HG03521 (cell line): ENCODE results near the gene IL1RAP.

Experiments used
- ATAC-seq: cut with Tn5 transposase; IDR thresholded peaks from one replicate; pipeline ENCODE4 v1.9.1; 2021; ENCODE audit warnings: mild to moderate bottlenecking, moderate library complexity; ENCODE audit not compliant: unreplicated experiment

IL1RAP gene

GRCh38 chr3:190607021-190607420 is 93.1 kb downstream of the IL1RAP start:
- ATAC-seq = no peak

GRCh38 chr3:190608850-190609589 is 95.1 kb downstream of the IL1RAP start:
- ATAC-seq = no peak

DNA sequence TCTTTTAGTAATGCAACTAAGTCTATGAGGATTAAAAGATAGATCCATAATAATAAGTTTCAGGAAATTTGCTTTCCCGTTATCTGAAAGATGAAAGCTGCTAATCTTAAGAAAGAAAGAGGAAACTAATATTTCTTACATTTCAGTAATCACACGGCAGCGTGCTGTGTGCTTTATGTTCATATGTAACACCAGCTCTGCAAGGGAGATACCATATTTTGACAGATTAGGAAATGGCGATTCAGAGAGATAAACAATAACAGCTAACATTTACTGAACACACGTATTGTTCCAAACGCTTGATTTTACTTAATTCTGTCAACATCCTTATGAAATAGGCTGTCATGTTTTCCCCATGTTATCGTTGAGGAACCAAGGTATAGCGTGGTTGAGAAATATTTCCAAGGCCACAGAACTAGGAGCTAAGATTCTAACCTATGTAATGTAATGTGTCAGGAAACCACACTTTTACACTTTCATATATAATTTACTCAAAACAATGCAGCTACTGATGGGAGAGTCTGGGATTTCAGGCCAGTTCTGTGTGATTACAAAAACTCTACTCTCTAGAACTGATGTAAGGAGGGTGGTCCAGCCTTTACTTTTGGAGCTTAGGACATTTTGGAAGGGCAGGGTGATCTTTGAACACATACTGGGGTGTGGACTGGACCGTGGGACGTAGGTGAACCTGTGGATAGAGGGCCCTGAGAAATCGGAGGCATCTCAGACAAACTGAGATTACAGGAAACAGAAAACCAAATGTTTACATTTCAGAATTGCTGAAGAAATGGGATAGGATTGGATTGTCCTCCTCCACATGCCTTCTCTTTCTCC is 100.6 kb downstream of the IL1RAP start:
- ATAC-seq = no peak

GRCh38 chr3:190615060-190615384 is 101.1 kb downstream of the IL1RAP start:
- no peak for ATAC-seq

DNA sequence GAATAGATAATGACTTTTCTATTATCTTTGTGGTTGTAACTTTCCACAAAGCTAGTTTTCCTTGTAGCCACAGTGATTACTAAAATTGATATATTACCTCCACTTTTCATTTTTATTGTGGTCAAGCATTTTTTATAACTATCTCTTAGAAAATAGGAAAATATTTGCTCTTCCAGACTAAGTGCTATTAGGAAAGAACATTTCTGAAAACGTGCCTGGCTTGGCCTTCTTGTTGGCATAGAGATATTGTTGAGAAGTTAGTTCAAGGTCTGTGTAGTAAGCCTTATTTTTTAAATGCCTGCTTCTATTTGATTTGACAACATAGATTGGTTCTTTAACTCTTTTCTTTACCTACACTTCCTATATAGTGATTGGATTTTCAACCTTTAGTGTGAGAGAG is 101.7 kb downstream of the IL1RAP start:
- ATAC-seq = no peak

GRCh38 chr3:190616637-190617036 is 102.8 kb downstream of the IL1RAP start:
- ATAC-seq = no peak

DNA sequence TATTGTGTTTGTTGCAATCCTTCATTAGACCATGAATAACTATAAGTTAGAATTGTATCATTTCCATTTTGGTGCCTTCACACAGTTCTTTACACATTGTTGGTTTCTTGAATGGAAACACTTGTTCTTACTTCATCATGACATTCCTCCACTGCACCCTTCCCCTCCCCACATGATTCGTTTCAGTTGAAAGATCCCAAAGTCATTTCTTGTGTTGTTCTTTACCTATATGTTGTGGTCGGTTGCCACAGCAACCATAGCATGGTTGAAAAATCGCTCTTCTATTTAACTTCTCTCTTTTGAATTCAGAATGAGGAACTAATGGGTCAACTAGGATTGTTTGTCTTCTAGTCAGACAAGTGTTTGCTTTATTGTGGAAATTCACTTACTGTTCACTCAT is 103.3 kb downstream of the IL1RAP start:
- peak; percentile 85 for ATAC-seq

DNA sequence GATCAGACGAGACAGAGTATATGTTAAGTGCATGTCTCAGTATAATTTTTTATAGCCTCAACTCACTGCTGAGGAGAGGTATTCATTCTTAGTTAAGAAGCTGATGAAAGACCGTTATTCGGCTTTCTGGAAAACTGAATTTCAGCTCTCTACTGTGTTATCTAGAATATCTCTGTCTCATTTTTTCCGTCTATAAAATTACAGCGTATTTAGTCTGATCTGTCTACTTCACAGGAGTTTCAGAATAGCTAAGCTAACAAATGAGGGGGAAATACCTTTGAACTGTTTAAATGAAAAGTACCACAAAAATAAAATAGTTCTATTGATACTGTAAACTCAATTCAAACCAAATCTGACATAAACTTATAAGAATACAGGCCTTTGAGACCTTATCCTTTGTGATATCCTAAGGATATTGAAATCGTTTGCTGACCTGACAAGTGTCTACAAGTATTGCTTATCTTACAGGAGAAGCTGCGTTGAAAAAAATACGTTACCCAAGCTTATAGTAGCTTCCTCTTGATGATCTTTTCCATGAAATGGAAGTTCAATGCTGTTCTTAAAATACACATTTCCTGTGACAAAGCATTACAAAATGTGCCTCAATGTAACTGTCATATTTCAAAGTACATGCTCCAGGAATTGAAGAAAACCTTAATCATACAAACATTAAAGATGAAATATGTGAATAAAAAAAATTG is 104.6 kb downstream of the IL1RAP start:
- no peak for ATAC-seq

GRCh38 chr3:190619353-190619752 is 105.5 kb downstream of the IL1RAP start:
- no peak for ATAC-seq

- ATAC-seq = no peak
These were observed 105.9 kb downstream of the IL1RAP start for GRCh38 chr3:190619761-190620160.

DNA sequence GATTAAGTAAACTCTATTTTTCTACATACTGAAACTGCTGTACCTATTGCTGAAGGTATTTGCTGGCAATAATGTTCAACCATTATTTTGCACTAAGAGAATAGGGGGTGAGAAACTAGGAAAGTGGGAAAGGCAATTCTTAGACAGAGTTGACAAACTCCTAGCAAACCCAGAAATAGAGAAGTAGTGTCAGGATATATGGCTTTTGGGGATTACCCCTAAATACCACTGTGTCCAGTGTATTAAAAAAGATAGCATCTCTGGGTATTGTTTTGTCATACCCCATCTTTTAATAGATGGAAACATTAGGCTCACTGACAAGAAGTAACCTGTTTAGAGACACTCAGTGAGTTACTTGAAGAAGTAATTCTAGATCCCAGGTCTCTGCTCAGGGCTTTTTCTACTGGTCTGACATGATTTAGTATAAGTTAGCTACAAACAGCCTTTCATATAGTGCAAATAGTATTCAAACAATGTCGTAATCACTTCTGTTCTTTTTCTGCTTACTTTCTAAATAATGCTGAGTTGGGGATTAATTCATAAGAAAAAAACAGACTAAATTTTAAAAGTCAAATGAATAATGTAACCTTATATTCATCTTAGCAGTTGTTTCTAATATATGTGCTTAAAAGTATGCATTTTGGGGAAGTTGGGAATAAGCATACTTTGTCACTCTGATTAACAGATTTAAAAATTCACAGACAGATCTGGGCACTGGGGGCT is 107.2 kb downstream of the IL1RAP start:
- ATAC-seq = no peak

DNA sequence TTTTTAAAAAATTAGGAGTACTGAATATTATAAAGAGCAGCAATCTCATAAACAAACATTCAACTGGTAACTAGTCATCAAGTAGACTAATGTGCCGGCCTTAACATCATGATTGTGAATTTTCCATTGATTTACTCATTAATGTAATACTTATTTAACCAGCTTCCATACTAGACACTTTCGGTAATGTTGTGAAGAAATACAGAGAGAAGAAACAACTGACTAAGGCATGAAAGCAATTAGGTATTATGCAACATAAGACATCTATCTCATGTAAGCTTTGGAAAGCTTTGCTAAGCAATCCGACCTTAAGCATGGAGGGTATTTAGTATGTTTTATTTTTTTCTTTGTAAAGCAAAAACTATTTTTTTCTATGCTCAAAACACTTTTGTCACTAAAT is 108.0 kb downstream of the IL1RAP start:
- ATAC-seq = no peak

- ATAC-seq = no peak
These were observed 110.4 kb downstream of the IL1RAP start for GRCh38 chr3:190624282-190624681.

- no peak for ATAC-seq
These were observed 113.2 kb downstream of the IL1RAP start for GRCh38 chr3:190626951-190627620.

DNA sequence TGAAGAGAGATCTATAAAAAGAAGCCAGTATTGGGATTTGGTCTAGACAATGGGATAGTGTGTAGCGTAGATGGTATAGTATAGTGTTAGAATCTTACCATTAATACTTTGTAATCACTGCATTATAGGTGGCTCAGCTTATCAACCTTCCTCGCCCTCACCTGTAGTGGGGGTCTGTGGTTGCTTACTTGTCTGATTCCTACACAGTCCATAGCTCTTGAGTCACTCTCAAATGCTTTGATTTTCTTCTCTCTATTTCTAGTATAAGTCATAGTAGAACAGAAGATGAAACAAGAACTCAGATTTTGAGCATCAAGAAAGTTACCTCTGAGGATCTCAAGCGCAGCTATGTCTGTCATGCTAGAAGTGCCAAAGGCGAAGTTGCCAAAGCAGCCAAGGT is 115.2 kb downstream of the IL1RAP start:
- ATAC-seq = no peak

DNA sequence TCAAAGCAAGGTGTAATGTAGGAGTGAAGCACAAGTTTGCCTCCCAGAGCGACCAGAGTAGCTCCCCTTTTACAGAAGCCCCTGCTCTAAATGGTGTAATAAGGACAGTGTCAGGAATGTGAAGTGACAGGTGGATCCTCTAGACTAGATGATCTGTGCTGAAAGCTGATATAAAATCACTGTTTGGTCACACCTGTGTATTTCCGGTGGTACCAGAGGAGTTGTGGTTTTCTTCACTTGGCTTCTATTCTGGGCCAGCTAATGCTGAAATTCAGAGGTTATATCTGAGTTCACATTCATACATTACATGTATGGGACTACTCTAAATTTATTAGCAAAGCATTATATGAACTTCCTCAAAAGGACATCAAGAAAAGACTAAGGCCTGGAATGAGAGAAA is 117.4 kb downstream of the IL1RAP start:
- no peak for ATAC-seq

DNA sequence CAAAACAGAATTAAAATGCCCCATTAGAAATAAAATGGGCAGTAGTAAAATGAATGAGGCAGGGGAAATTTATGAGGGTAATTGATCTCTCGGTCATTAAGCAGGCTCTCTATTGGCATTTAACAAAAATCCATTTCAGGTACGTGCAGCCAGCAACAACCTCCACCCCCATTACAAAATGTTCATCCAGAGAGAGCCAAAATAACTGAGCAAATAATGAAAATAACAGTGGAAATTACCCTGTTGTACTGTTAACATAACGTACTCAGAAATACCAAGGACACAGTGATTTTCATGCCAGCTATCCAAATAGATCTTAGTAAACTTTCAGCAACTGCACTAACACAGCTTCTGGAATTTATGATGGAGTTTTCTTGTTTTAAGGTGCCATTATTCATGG is 127.7 kb downstream of the IL1RAP start:
- ATAC-seq = no peak

DNA sequence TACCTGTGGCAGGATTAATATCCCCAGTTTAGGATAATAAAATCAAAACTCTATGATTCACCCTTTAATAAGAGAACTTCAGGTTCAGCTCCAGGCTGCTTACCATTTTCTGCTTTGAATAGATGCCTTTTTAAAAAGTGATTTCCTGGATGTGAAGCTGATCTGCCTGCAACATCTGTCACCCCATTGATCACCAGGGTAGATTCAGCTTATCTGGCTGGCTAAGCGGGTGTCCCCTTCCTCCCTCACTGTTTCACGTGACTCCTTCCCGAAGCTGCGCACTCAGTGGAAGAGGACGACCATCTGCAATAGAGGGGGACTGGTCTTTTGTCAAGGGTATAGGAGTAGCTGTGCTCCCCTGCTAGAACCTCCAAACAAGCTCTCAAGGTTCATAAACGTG is 128.1 kb downstream of the IL1RAP start:
- ATAC-seq = no peak

GRCh38 chr3:190644035-190644434 is 130.2 kb downstream of the IL1RAP start:
- no peak for ATAC-seq

DNA sequence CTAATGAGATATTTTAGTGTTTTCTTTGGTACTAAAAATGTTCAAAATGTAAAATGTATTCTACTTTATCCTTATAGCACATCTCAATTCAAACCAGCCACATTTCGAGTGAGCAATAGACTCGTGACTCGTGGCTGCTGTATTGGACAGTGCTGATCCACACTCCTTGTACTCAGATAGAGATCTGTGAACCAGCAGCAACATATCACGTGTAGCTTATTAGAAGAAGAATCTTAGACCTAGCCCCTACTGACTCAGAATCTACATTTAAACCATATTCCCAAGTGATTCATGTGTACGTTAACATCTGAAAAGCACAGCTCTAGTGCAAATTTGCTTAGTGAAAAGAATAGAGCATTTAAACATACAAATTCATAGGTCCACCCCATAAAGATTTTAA is 130.9 kb downstream of the IL1RAP start:
- ATAC-seq = no peak
